Small intestine (tissue), 7 donors: Measurements from ENCODE around the gene SAMD8. TPM values are rescaled to one million over a fixed set of nuclear protein-coding genes. Genes with fewer than 3 reads are reported as not detected.

Source experiments
- DNase-seq, 2 donors: peaks; one replicate each; pipeline versions ENCODE4 v3.0.0 to v3.0.0-alpha.2; 2013
- FAIRE-seq: peaks from 2 replicates; lab custom pipeline; 2012; peaks lifted over from hg19 to GRCh38; lab: Jason Lieb, UNC
- H3K27ac ChIP-seq, 3 donors: one replicate each; pipeline ENCODE4 v1.5.1; 2013; ENCODE audit warnings: low read length in 2 of 3, mild to moderate bottlenecking in 2 of 3, control low read depth in 1 of 3, inconsistent platforms in 1 of 3, low read depth in 1 of 3, moderate library complexity in 1 of 3
- H3K27me3 ChIP-seq, 3 donors: one replicate each; pipeline ENCODE4 v1.6.1; 2013; ENCODE audit warnings: low read length in 3 of 3, inconsistent platforms in 1 of 3; ENCODE audit not compliant: control insufficient read depth in 3 of 3, insufficient read depth in 3 of 3
- H3K36me3 ChIP-seq, 3 donors: one replicate each; pipeline ENCODE4 v1.6.1; 2013; ENCODE audit warnings: low read length in 3 of 3, inconsistent platforms in 1 of 3, low read depth in 1 of 3, mild to moderate bottlenecking in 1 of 3, moderate library complexity in 1 of 3; ENCODE audit not compliant: control insufficient read depth in 3 of 3, insufficient read depth in 2 of 3
- H3K4me1 ChIP-seq, 3 donors: one replicate each; pipeline ENCODE4 v1.6.1; 2013; ENCODE audit warnings: low read length in 2 of 3, inconsistent platforms in 1 of 3, low read depth in 1 of 3, mild to moderate bottlenecking in 1 of 3, moderate library complexity in 1 of 3; ENCODE audit not compliant: control insufficient read depth in 3 of 3, insufficient read depth in 2 of 3
- H3K4me3 ChIP-seq, 3 donors: one replicate each; pipeline ENCODE4 v1.5.1; 2013; ENCODE audit warnings: low read length in 3 of 3, control low read depth in 1 of 3, inconsistent platforms in 1 of 3, low read depth in 1 of 3, mild to moderate bottlenecking in 1 of 3, moderate library complexity in 1 of 3
- H3K9me3 ChIP-seq, 2 donors: one replicate each; pipeline ENCODE4 v1.6.1; 2013; ENCODE audit warnings: low read depth in 1 of 2, low read length in 1 of 2; ENCODE audit not compliant: control insufficient read depth in 2 of 2, insufficient read depth in 1 of 2
- WGBS, 3 donors: extraction: QIAGEN DNeasy Blood & Tissue Kit; methylation state at CpG; one replicate each; pipeline ENCODE4 v1.1.7; 2013; 5-methylcytosine and 5-hydroxymethylcytosine counted together
- polyA plus RNA-seq, 4 donors: library from polyadenylated mRNA; stranded (reverse) in 3 of 4; unstranded in 1 of 4; fragments of 200-250 nt in 3 of 4; fragments of 120-200 nt in 1 of 4; gene quantifications; one replicate each; pipeline versions ENCODE4 v1.2.1 to v1.2.3, GENCODE V29; 2013
- donor health status: healthy with polysubstance abuse.
- donor health status: control.
- donor health status: control.
- donor health status: Bipolar disorder and iron deficiency.
- donor health status: healthy.

Gene SAMD8
- polyA plus RNA-seq, 4 donors = 4.3 to 11.3 (median 5.7) TPM

DNA sequence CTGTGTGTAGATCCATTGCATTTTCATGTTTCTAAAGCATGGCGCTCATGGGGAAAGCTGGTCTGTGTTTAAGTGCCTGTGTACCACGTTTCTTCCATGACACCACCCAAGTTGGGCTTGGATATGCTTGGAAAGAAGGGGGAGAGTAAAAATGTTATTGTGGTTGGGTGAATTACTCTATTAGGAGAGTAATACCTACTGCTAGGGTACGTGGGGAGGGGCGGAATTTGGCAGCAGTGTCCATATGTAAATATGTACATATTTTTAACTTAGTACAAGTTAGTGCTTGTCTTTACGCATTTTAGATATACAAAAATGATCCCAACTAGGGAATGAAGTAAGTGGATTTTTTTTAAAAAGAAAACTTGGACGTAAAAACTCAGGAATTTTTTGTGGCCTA is 42.9 kb upstream of the SAMD8 start:
- DNase-seq (no peak), FAIRE-seq (no peak)
- WGBS, 3 donors = 68 to 86% (median 75%) methylated on average over 6 of the region's 6 CpGs
- Histone ChIP-seq H3K9me3 (no peaks in the 10 kb centered on the region), H3K4me1 (no peaks in the 10 kb centered on the region), H3K27ac (no peak overlapping the region), H3K36me3 (no peaks in the 10 kb centered on the region), H3K4me3 (no peak overlapping the region), H3K27me3 (no peaks in the 10 kb centered on the region)

DNA sequence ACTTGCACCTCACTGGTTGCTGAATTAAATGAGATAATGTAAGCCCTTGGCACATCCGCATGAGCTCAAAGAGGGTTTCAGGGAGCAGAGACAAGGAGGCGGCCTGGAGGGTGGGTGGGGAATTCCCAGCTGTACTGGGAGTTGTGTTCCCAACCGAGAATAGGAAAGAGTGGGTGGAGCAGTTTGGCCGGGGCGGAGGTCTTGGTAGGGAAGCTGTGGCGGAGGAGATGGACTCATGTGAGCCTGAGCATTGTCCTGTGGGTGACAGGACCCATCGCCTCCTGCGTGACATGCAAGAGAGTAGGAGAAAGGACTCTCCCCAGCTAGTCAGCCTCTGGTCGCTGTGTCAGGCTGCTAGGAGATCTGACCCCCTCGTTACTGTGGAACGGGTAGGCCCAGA is 41.0 kb upstream of the SAMD8 start:
- no peak for DNase-seq
- FAIRE-seq = no peak
- no peak overlapping the region for H3K27ac ChIP-seq

DNA sequence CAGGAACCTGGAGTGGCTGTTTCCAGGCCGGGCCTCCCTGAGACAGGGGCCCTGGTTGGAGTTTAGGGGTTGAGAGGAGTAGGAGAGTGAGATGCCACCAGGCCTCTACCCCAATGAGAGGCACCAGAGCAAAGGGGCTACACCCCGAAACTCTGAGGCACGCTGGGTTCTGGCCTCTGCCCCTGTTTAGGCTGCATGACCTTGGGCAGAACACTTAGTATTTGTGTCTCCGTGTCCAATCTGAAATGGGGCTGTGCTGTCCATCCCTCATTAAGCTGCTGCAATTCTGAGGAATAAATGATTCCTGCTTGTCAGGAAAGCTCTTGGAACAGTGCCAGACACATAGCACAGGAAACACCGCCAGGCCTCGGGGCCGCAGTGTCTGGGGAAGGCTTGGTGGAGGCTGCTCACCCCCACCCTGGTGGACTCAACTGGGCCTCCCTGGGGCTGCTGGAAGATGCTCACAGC is 40.5 kb upstream of the SAMD8 start:
- Histone ChIP-seq H3K27me3 (no peaks in the 10 kb centered on the region), H3K36me3 (no peaks in the 10 kb centered on the region), H3K4me1 (no peaks in the 10 kb centered on the region), H3K9me3 (no peaks in the 10 kb centered on the region), H3K4me3 (no peak overlapping the region), H3K27ac (no peak overlapping the region)
- DNase-seq (no peak), FAIRE-seq (no peak)
- 68 to 82% (median 82%) methylated on average over 7 of the region's 7 CpGs for WGBS, 3 donors

More for the DNA sequence above, 41.0 kb upstream of the SAMD8 start:
- Histone ChIP-seq H3K4me3 (no peak overlapping the region), H3K27me3 (no peaks in the 10 kb centered on the region), H3K36me3 (no peaks in the 10 kb centered on the region), H3K9me3 (no peaks in the 10 kb centered on the region), H3K4me1 (no peaks in the 10 kb centered on the region)
- WGBS, 3 donors = 83 to 88% (median 87%) methylated on average over 11 of the region's 11 CpGs

DNA sequence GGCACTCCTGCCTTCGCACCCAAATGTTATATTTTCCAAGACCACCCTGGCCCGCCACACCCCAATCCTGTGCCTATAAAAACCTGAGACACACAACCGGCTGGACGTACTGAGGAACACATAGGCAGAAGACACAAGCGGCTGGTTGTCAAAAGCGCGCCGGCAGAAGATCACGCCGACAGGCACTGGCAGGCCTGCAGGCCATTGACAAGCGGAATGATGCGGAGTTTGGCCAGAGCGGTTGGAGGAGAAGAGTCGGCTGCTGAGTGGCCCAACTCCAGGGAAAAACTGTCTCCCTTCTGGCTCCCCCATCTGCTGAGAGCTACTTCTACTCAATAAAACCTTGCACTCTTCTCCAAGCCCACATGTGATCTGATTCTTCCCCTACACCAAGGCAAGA is 39.7 kb upstream of the SAMD8 start:
- WGBS, 3 donors = 87 to 99% (median 97%) methylated on average over 14 of the region's 14 CpGs
- DNase-seq (no peak), FAIRE-seq (no peak)

DNA sequence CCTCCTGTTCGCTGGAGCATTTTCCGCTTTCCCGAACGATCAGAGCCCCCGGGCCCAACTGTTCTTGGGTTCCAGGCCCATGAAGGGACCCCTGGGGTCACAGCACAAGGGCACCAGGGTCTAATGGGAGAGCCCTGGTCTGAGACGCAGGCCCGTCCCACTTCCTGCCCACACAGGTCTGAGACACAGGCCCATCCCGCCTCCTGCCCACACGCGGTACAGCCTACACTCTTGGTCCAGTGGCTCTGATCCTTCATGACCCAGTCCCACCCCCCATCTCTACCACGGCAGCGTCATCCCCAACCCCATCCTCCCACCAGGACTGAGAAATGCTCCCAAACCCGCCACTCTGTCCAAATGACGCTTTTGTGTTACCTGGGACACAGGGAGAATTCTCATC is 38.7 kb upstream of the SAMD8 start:
- H3K27ac ChIP-seq = no peak overlapping the region
- no peaks in the 10 kb centered on the region for H3K4me1 ChIP-seq
- H3K36me3 ChIP-seq = no peaks in the 10 kb centered on the region
- FAIRE-seq (no peak), DNase-seq (no peak)
- 83 to 88% (median 86%) methylated on average over 12 to 14 of the region's 14 CpGs for WGBS, 3 donors
- H3K9me3 ChIP-seq = no peaks in the 10 kb centered on the region
- no peaks in the 10 kb centered on the region for H3K27me3 ChIP-seq
- no peak overlapping the region for H3K4me3 ChIP-seq

More for the DNA sequence above, 39.7 kb upstream of the SAMD8 start:
- H3K36me3 ChIP-seq = no peaks in the 10 kb centered on the region
- H3K9me3 ChIP-seq = no peaks in the 10 kb centered on the region
- no peak overlapping the region for H3K4me3 ChIP-seq
- H3K27ac ChIP-seq = no peak overlapping the region
- H3K4me1 ChIP-seq = no peaks in the 10 kb centered on the region
- H3K27me3 ChIP-seq = no peaks in the 10 kb centered on the region

DNA sequence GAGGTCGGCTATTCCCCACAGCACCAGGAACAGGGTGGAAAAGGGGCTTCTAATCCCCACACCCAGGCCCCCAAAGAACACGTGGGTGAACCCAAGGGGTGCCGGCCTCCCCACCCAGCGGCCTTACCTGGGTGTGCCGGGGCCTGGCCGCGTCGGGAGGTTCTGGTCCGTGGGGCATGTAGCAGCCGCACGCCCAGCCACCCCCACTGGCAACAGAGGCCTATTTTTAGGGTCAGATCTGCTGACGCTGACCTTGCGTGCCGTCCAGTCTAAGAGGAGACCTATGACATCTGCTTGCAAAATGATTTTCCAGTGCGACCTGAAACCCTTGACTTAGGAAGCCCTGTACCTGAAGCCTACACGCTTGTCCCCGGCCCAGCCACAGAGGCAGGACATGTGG is 38.0 kb upstream of the SAMD8 start:
- FAIRE-seq = no peak
- Histone ChIP-seq H3K36me3 (no peaks in the 10 kb centered on the region), H3K4me1 (no peaks in the 10 kb centered on the region), H3K27ac (no peak overlapping the region), H3K4me3 (no peak overlapping the region), H3K27me3 (no peaks in the 10 kb centered on the region), H3K9me3 (no peaks in the 10 kb centered on the region)
- DNase-seq = no peak
- 93 to 97% (median 96%) methylated on average over 17 of the region's 17 CpGs for WGBS, 3 donors

DNA sequence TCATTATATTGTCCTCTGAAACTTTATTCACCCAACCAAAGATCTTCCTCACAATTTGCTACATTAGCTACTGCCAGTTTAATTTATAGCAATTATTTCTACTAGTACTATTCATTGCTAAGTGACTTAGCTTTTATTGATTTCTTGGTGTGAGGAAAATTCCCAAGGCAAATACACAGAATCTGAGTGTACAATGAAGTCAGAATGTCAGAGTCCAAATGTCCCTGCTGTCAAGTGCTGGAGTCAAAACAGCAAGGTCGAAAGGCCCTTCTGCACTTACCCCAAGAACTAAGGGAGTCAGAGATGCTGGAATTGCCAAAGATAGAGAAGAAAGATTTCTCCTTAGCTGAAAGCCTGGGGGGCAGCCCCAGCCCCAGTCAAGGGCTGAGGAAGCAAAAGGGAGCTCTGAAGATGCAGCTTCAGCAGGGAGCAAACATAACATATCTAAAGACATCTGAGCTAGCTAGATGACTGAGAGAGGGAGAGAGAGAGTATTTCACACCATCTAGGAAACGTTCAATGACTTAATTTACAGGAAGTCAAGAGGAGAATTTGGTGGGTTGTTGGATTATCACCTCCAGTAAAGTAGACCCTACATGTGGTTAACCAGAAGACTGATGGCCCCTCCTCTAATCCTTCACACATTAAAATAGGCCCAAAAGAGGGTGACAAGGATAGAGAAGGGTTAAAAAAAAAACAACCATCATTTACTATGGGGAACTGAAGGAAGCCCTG is 36.6 kb upstream of the SAMD8 start:
- no peak overlapping the region for H3K27ac ChIP-seq
- H3K27me3 ChIP-seq = no peaks in the 10 kb centered on the region
- no peaks in the 10 kb centered on the region for H3K36me3 ChIP-seq
- H3K4me3 ChIP-seq = no peak overlapping the region
- H3K4me1 ChIP-seq = no peaks in the 10 kb centered on the region
- FAIRE-seq (no peak), DNase-seq (no peak)
- no peaks in the 10 kb centered on the region for H3K9me3 ChIP-seq
- WGBS, 3 donors = 30 to 41% (median 38%) methylated on average over 2 of the region's 2 CpGs

DNA sequence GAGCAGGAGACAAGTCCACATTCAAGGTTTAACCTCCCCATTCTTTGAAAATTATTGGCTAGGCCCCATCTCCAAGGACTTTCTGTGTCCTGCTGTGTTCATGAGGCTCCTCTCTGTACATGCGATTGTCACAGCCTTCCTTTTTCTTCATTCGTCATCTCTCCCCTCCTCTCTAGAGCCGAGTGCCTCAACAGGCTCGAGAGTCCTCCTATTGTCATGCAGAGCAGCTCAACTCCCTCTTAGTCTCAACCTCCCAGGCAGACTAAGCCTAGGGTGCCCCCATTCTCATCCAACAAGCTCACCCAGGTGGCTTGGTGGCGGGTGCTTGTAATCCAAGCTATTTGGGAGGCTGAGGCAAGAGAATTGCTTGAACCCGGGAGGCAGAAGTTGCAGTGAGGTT is 35.1 kb upstream of the SAMD8 start:
- Histone ChIP-seq H3K36me3 (no peaks in the 10 kb centered on the region), H3K27me3 (no peaks in the 10 kb centered on the region), H3K4me1 (no peaks in the 10 kb centered on the region), H3K9me3 (peaks cover 0 to 3% of the 10 kb centered on the region in 2 donors), H3K27ac (no peak overlapping the region), H3K4me3 (no peak overlapping the region)
- FAIRE-seq = no peak
- DNase-seq = no peak
- WGBS, 3 donors = 87 to 89% (median 87%) methylated on average over 6 of the region's 6 CpGs
